Neural cell (in vitro differentiated cells): ENCODE results near the gene RC3H1. TPM values are rescaled to one million over a fixed set of nuclear protein-coding genes. Genes with fewer than 3 reads are reported as not detected.

Experiments used
- H2AFZ ChIP-seq: fragments of 200-600, 300-800 bp; sonication (generic), shearing (Covaris generic); 2 replicates; pipeline ENCODE4 v1.6.0; 2014; ENCODE audit warnings: low read depth, mild to moderate bottlenecking, antibody characterized with exemption, low read length, moderate library complexity
- H3F3A ChIP-seq: fragments of 200-600 bp; shearing (Covaris generic); 2 replicates; pipeline ENCODE4 v1.6.1; 2016; ENCODE audit warnings: mild to moderate bottlenecking, moderate library complexity, mixed read lengths, antibody characterized with exemption, low read length; ENCODE audit not compliant: insufficient read depth, poor library complexity, severe bottlenecking
- H3K27ac ChIP-seq: fragments of 200-600, 300-800 bp; sonication (generic), shearing (Covaris generic); 2 replicates; pipeline ENCODE4 v1.5.1; 2014; ENCODE audit warnings: mild to moderate bottlenecking, low read length, moderate library complexity
- H3K27me3 ChIP-seq: fragments of 300-800, 200-600 bp; sonication (generic), shearing (Covaris generic); 2 replicates; pipeline ENCODE4 v1.6.0; 2014; ENCODE audit warnings: mild to moderate bottlenecking, low read depth, low read length, moderate library complexity; ENCODE audit not compliant: insufficient read depth
- H3K36me3 ChIP-seq: fragments of 300-800, 200-600 bp; sonication (generic), shearing (Covaris generic); 2 replicates; pipeline ENCODE4 v1.5.1; 2014; ENCODE audit warnings: mild to moderate bottlenecking, antibody characterized with exemption, low read length, moderate library complexity; ENCODE audit not compliant: insufficient read depth
- H3K4me2 ChIP-seq: fragments of 300-800, 200-600 bp; sonication (generic), shearing (Covaris generic); 2 replicates; pipeline ENCODE4 v1.6.0; 2014; ENCODE audit warnings: mild to moderate bottlenecking, low read length
- H3K4me3 ChIP-seq: fragments of 300-800, 200-600 bp; sonication (generic), shearing (Covaris generic); 2 replicates; pipeline ENCODE4 v1.5.1; 2014; ENCODE audit warnings: mild to moderate bottlenecking, low read length, moderate library complexity
- H3K79me2 ChIP-seq: fragments of 200-600 bp; shearing (Covaris generic); replicated peaks from 2 replicates; pipeline ENCODE4 v1.6.0; 2014; ENCODE audit warnings: mild to moderate bottlenecking, low read length, moderate library complexity; ENCODE audit not compliant: insufficient read depth
- H3K9ac ChIP-seq: fragments of 300-800, 200-600 bp; sonication (generic), shearing (Covaris generic); 2 replicates; pipeline ENCODE4 v1.6.1; 2016; ENCODE audit warnings: mild to moderate bottlenecking, low read length, mixed read lengths
- H3K9me2 ChIP-seq: fragments of 200-600 bp; shearing (Covaris generic); 2 replicates; pipeline ENCODE4 v1.6.1; 2016; ENCODE audit warnings: mild to moderate bottlenecking, low read length, mixed read lengths; ENCODE audit not compliant: insufficient read depth
- H3K9me3 ChIP-seq: fragments of 200-600, 300-800 bp; sonication (generic), shearing (Covaris generic); 2 replicates; pipeline ENCODE4 v1.6.1; 2016; ENCODE audit warnings: mild to moderate bottlenecking, mixed run types, low read length, moderate library complexity, mixed read lengths
- H4K20me1 ChIP-seq: fragments of 200-600 bp; shearing (Covaris generic); 2 replicates; pipeline ENCODE4 v1.6.1; 2016; ENCODE audit warnings: mild to moderate bottlenecking, mixed run types; ENCODE audit not compliant: insufficient read depth
- CTCF ChIP-seq: fragments of 450-650 bp; IDR thresholded peaks from 2 replicates; pipeline ENCODE4 v1.5.1; 2014; ENCODE audit warnings: antibody characterized with exemption, mild to moderate bottlenecking, moderate library complexity; ENCODE audit not compliant: poor library complexity, severe bottlenecking
- EP300 ChIP-seq: fragments of 450-650 bp; conservative IDR thresholded peaks from 2 replicates; pipeline ENCODE4 v1.6.1; 2014; ENCODE audit warnings: antibody characterized with exemption, mild to moderate bottlenecking, moderate library complexity; ENCODE audit not compliant: poor library complexity, severe bottlenecking
- EZH2 ChIP-seq: fragments of 200-600, 300-800 bp; shearing (Covaris generic), sonication (generic); IDR thresholded peaks from 2 replicates; pipeline ENCODE4 v1.6.1; 2014; ENCODE audit warnings: antibody characterized with exemption, low read length, borderline replicate concordance, mild to moderate bottlenecking; ENCODE audit not compliant: insufficient read depth, poor library complexity, severe bottlenecking
- MXI1 ChIP-seq: fragments of 450-650 bp; conservative IDR thresholded peaks from 2 replicates; pipeline ENCODE4 v1.6.1; 2014; ENCODE audit warnings: antibody characterized with exemption, mild to moderate bottlenecking; ENCODE audit not compliant: poor library complexity, severe bottlenecking
- POLR2AphosphoS5 ChIP-seq: IDR thresholded peaks from 2 replicates; pipeline ENCODE4 v1.6.1; 2012
- RAD21 ChIP-seq: fragments of 450-650 bp; conservative IDR thresholded peaks from 2 replicates; pipeline ENCODE4 v1.6.1; 2014; ENCODE audit warnings: antibody characterized with exemption, mild to moderate bottlenecking, moderate library complexity
- REST ChIP-seq: IDR thresholded peaks from 2 replicates; pipeline ENCODE4 v1.6.1; 2012; ENCODE audit warnings: borderline replicate concordance
- SMC3 ChIP-seq: fragments of 450-650 bp; conservative IDR thresholded peaks from 2 replicates; pipeline ENCODE4 v1.6.1; 2014; ENCODE audit warnings: antibody characterized with exemption, mild to moderate bottlenecking, moderate library complexity; ENCODE audit not compliant: poor library complexity
- TAF1 ChIP-seq: IDR thresholded peaks from 2 replicates; pipeline ENCODE4 v1.6.1; 2012; ENCODE audit warnings: low read depth
- polyA minus RNA-seq: library from RNA; depleted of rRNA, polyadenylated mRNA; stranded (reverse); fragments of >200 nt; gene quantifications from 2 replicates; pipeline ENCODE4 v1.2.3, GENCODE V29; 2014
- polyA plus RNA-seq: library from polyadenylated mRNA; depleted of rRNA; stranded (reverse); fragments of >200 nt; gene quantifications from 2 replicates; pipeline ENCODE4 v1.2.3, GENCODE V29; 2014

The RC3H1 gene
- 11.1 and 12.8 TPM in 2 replicates for polyA plus RNA-seq
- 43.6 and 63.8 TPM in 2 replicates for polyA minus RNA-seq

GRCh38 chr1:174022080-174022975, at the start of gene RC3H1:
Gene RC3H1, minus strand, starts transcription at chr1:174022357. Its CDS starts 29,372 bp downstream, at chr1:173992985.
- H3K9me3 ChIP-seq = no peaks in the 10 kb centered on the region
- peak within 1 kb of the TSS; percentile 95 for H3K9ac ChIP-seq
- H3K27me3 ChIP-seq = no peaks in the 10 kb centered on the region
- H3F3A ChIP-seq = peaks cover 5% of the 10 kb centered on the region
- H3K36me3 ChIP-seq = no peaks in the 10 kb centered on the region
- TF ChIP-seq MXI1 (peak; percentile 56), SMC3 (no peak), TAF1 (no peak), EP300 (peak; percentile 38), CTCF (no peak), EZH2 (no peak), RAD21 (no peak), REST (peak; percentile 61), POLR2AphosphoS5 (peak; percentile 97)
- H4K20me1 ChIP-seq = no peaks in the 10 kb centered on the region
- H3K9me2 ChIP-seq = no peaks in the 10 kb centered on the region
- peak within 1 kb of the TSS; percentile 83 for H3K4me2 ChIP-seq
- peaks cover 44% of the 10 kb centered on the region for H3K79me2 ChIP-seq
- peak within 1 kb of the TSS; percentile 90 for H2AFZ ChIP-seq
- H3K27ac ChIP-seq = peak within 1 kb of the TSS; percentile 81
- peak within 1 kb of the TSS; percentile 94 for H3K4me3 ChIP-seq

GRCh38 chr1:174070614-174071013, 48.5 kb upstream of the RC3H1 start:
- Histone ChIP-seq H3K9ac (no peak overlapping the region), H3K27me3 (no peaks in the 10 kb centered on the region), H3K9me2 (no peaks in the 10 kb centered on the region), H3K9me3 (no peaks in the 10 kb centered on the region), H3K79me2 (no peaks in the 10 kb centered on the region), H3K27ac (no peak overlapping the region), H4K20me1 (no peaks in the 10 kb centered on the region), H3F3A (no peaks in the 10 kb centered on the region), H3K36me3 (no peaks in the 10 kb centered on the region), H2AFZ (no peak overlapping the region), H3K4me2 (no peak overlapping the region), H3K4me3 (no peak overlapping the region)
- TF ChIP-seq TAF1 (no peak), CTCF (no peak), REST (no peak), RAD21 (no peak), EZH2 (no peak)
